Keratinocyte (primary cell): ENCODE results near the gene TBC1D3H. TPM values are rescaled to one million over a fixed set of nuclear protein-coding genes. Genes with fewer than 3 reads are reported as not detected.
"Not testable (repeated sequence)": the region's sequence is repeated elsewhere in the genome, so short reads cannot be mapped to it uniquely, and the experiment has no call there.

Experiments
- DNase-seq: peaks from one replicate; pipeline ENCODE4 v3.0.0-alpha.2; 2011; ENCODE audit warnings: low read depth, missing footprints, low spot score
- FAIRE-seq: peaks from 2 replicates; lab custom pipeline; 2011; peaks lifted over from hg19 to GRCh38; lab: Jason Lieb, UNC
- H2AFZ ChIP-seq: 2 replicates; pipeline ENCODE4 v1.6.0; 2012; ENCODE audit warnings: low read length, control low read depth, inconsistent platforms; ENCODE audit not compliant: control insufficient read depth
- H3K27ac ChIP-seq: 2 replicates; pipeline ENCODE4 v1.5.1; 2011; ENCODE audit warnings: low read length; ENCODE audit not compliant: control insufficient read depth, insufficient read depth
- H3K27me3 ChIP-seq: 3 replicates; pipeline ENCODE4 v1.6.0; 2011; ENCODE audit warnings: low read length; ENCODE audit not compliant: control insufficient read depth, insufficient read depth; ENCODE audit errors: extremely low read depth
- H3K36me3 ChIP-seq, 2 experiments: 2 replicates in 1 of 2; 3 replicates in 1 of 2; pipeline ENCODE4 v1.5.1; 2011; ENCODE audit warnings: low read length in 2 of 2, mild to moderate bottlenecking in 1 of 2; ENCODE audit not compliant: control insufficient read depth in 2 of 2, insufficient read depth in 2 of 2; ENCODE audit errors: extremely low read depth in 1 of 2
- H3K4me1 ChIP-seq: 3 replicates; pipeline ENCODE4 v1.5.1; 2011; ENCODE audit warnings: low read length; ENCODE audit not compliant: control insufficient read depth, insufficient read depth; ENCODE audit errors: extremely low read depth
- H3K4me2 ChIP-seq: 3 replicates; pipeline ENCODE4 v1.6.0; 2011; ENCODE audit warnings: low read depth, low read length; ENCODE audit not compliant: control insufficient read depth, insufficient read depth; ENCODE audit errors: extremely low read depth
- H3K4me3 ChIP-seq, 3 experiments: fragments of 200-600 bp in 1 of 3; sonication (generic) in 1 of 3; 2 replicates in 2 of 3; 3 replicates in 1 of 3; pipeline ENCODE4 v1.5.1; 2011 to 2016; ENCODE audit warnings: low read length in 3 of 3, mild to moderate bottlenecking in 3 of 3, control low read depth in 2 of 3, inconsistent platforms in 1 of 3, low read depth in 1 of 3, mixed read lengths in 1 of 3, mixed run types in 1 of 3, moderate library complexity in 1 of 3; ENCODE audit not compliant: control insufficient read depth in 2 of 3, insufficient read depth in 2 of 3; ENCODE audit errors: extremely low read depth in 1 of 3
- H3K79me2 ChIP-seq: 2 replicates; pipeline ENCODE4 v1.6.0; 2012; ENCODE audit warnings: low read length; ENCODE audit not compliant: control insufficient read depth, insufficient read depth
- H3K9ac ChIP-seq: 3 replicates; pipeline ENCODE4 v1.6.0; 2011; ENCODE audit warnings: low read length; ENCODE audit not compliant: control insufficient read depth, insufficient read depth; ENCODE audit errors: extremely low read depth
- H3K9me1 ChIP-seq: 3 replicates; pipeline ENCODE4 v1.6.0; 2011; ENCODE audit warnings: low read length; ENCODE audit not compliant: control insufficient read depth, insufficient read depth; ENCODE audit errors: extremely low read depth
- H3K9me3 ChIP-seq: 2 replicates; pipeline ENCODE4 v1.5.1; 2012; ENCODE audit warnings: low read depth, low read length; ENCODE audit not compliant: control insufficient read depth
- H4K20me1 ChIP-seq: 3 replicates; pipeline ENCODE4 v1.6.0; 2011; ENCODE audit warnings: low read length; ENCODE audit not compliant: control insufficient read depth, insufficient read depth; ENCODE audit errors: extremely low read depth
- dilution Hi-C: fragments of 300-500 bp; cut with MboI; formaldehyde crosslinking; loops from one replicate; pipeline ENCODE4 v1.7.0; 2020; ENCODE audit warnings: low sequenced_read_pairs; ENCODE audit not compliant: extremely low pct_ligation_motif_present
- polyA minus RNA-seq, 3 experiments: library from RNA; depleted of rRNA, polyadenylated mRNA; stranded (reverse); fragments of >200 nt; gene quantifications; 1 replicate in 1 of 3; 2 replicates in 1 of 3; 3 replicates in 1 of 3; pipeline ENCODE4 v1.2.3, GENCODE V29; 2011
- polyA plus RNA-seq, 5 experiments: library from polyadenylated mRNA; depleted of rRNA in 3 of 5; stranded (reverse) in 3 of 5; stranded (forward) in 1 of 5; unstranded in 1 of 5; fragments of >200 nt; gene quantifications; 1 replicate in 1 of 5; 2 replicates in 3 of 5; 3 replicates in 1 of 5; pipeline versions ENCODE4 v1.2.1 to v1.2.3, GENCODE V29; 2011 to 2012; ENCODE audit warnings: missing spikeins in 2 of 5, low read depth in 1 of 5, low replicate concordance in 1 of 5

TBC1D3H gene
- not detected in 3 replicates for polyA plus RNA-seq
- polyA plus RNA-seq (2011; ENCODE audit: low read depth): not detected
- not detected in 2 replicates for polyA plus RNA-seq (2011; cell fraction: cytosol; rRNA removed)
- polyA plus RNA-seq (2011; cell fraction: nucleus; rRNA removed): not detected in 2 replicates
- polyA plus RNA-seq (2012; ENCODE audit: low replicate concordance): not detected in 2 replicates
- not detected in 3 replicates for polyA minus RNA-seq
- not detected for polyA minus RNA-seq (2011; cell fraction: cytosol; rRNA and poly(A)+ RNA removed)
- polyA minus RNA-seq (2011; cell fraction: nucleus; rRNA and poly(A)+ RNA removed): not detected in 2 replicates

GRCh38 chr17:36388385-36389245 lies at the start of gene TBC1D3H:
TSS of gene TBC1D3H (minus strand) at chr17:36388435. CDS start at chr17:36386895, 1,540 bp downstream.
- H2AFZ ChIP-seq, H3K27me3 ChIP-seq, H3K4me1 ChIP-seq, H3K9me1 ChIP-seq, dilution Hi-C loops, H3K9ac ChIP-seq, H4K20me1 ChIP-seq, H3K4me2 ChIP-seq, DNase-seq, H3K27ac ChIP-seq, H3K79me2 ChIP-seq, H3K36me3 ChIP-seq, H3K4me3 ChIP-seq, FAIRE-seq, H3K9me3 ChIP-seq: not testable (repeated sequence)

- H2AFZ ChIP-seq, FAIRE-seq, H3K9me1 ChIP-seq, H3K9me3 ChIP-seq, H3K27me3 ChIP-seq, H3K9ac ChIP-seq, dilution Hi-C loops, H3K4me3 ChIP-seq, H3K27ac ChIP-seq, H3K4me2 ChIP-seq, H3K79me2 ChIP-seq, DNase-seq, H4K20me1 ChIP-seq, H3K4me1 ChIP-seq, H3K36me3 ChIP-seq: not testable (repeated sequence)
Measured at GRCh38 chr17:36428891-36429290, 40.7 kb upstream of the TBC1D3H start.

GRCh38 chr17:36415180-36415941 lies 27.1 kb upstream of the TBC1D3H start:
- DNase-seq, H3K4me2 ChIP-seq, H2AFZ ChIP-seq, H3K9me3 ChIP-seq, FAIRE-seq, H3K27ac ChIP-seq, H3K4me3 ChIP-seq, H4K20me1 ChIP-seq, H3K27me3 ChIP-seq, H3K9ac ChIP-seq, dilution Hi-C loops, H3K36me3 ChIP-seq, H3K9me1 ChIP-seq, H3K4me1 ChIP-seq, H3K79me2 ChIP-seq: not testable (repeated sequence)

- dilution Hi-C loops, H3K9ac ChIP-seq, H3K9me3 ChIP-seq, H3K79me2 ChIP-seq, H3K9me1 ChIP-seq, H3K4me1 ChIP-seq, H3K27me3 ChIP-seq, FAIRE-seq, H2AFZ ChIP-seq, H3K4me2 ChIP-seq, H3K27ac ChIP-seq, DNase-seq, H4K20me1 ChIP-seq, H3K36me3 ChIP-seq, H3K4me3 ChIP-seq: not testable (repeated sequence)
Measured at GRCh38 chr17:36390943-36391645, 2.9 kb upstream of the TBC1D3H start.
